Measurements from ENCODE around the gene PPP6R1.
"Not testable (repeated sequence)": the region's sequence is repeated elsewhere in the genome, so short reads cannot be mapped to it uniquely, and the experiment has no call there.

The PPP6R1 gene

DNA sequence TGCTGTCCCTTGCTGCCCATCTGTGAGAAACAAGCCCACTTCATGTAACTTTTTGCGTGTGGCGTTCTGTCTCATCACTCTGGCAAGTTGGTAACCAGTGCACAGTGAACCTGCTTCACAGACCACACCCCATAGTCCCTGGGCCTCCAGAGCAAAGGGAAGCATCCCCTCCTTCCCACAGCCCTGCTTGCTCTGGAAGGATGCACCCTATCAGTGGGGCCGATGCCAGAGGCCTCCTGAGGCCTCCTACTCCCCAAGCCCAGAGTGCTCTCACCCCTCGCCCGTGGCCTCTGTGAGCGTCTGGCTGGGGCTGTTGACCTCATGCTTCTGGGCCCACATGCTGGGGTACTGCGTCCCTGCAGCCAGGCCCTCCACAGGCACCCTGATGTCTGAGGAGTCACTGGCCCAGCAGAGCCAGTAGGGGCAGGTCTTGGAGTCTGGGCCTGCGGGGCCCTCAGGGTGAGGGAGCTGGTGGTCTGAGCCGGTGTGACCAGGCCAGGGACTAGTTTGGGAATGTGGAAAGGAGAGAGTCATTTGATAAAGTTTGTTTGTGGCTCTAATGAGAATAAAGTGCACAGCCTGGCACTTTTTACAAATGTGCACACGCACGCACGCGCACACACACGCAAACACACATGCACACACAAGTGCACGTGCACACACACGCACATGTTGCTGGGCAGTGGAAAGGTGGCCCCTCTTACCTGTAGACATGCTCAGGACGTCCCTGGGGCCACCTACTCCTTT, 35.4 kb downstream of the PPP6R1 start:
- no peak for DNase-seq (ENCODE audit: low read depth, low spot score)

GRCh38 chr19:55220525-55220924, 38.3 kb downstream of the PPP6R1 start:
- no peak for DNase-seq (ENCODE audit: low read depth, low spot score)

GRCh38 chr19:55216461-55217198, 42.2 kb downstream of the PPP6R1 start:
- no peak for DNase-seq (ENCODE audit: low read depth, low spot score)

DNA sequence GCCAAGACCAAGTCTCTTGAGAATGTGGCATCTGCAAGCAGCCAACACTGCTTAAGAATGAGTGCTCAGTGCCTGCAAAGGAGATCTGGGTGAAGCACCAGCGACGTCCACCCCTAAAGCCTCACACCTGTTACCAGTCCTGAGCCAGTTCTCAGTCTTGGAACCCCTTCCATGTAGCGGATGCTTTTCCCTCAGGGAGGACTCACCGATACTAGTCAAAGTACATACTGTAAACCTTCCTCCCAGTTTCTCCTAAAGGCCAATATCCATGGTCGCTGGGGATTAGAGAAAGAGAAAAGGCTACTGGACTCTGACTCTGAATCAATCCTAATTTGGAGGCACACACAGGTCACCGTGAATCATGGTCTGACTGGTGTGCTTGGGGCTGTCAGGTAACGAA, 45.3 kb downstream of the PPP6R1 start:
- DNase-seq (ENCODE audit: low read depth, low spot score) = no peak

DNA sequence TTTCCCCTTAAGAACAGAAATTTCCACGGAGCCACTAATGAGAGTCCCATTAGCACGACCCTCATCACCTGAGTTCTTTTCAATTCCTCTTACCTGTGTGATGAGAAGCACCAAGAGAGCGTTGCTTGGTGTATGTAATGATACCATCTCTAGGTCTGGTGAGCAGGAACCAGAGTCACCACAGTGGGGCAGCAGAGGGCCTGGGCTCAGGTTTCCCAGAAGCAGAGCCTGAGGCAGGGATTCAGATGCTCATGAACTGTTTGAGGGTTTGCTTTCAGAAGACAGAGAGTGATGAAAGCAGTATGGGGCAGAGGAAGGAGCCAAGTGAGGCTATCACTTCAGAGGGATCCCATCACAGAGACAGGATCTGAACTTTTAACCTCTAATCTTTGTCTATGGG, 46.4 kb downstream of the PPP6R1 start:
- DNase-seq (ENCODE audit: low read depth, low spot score) = no peak

DNA sequence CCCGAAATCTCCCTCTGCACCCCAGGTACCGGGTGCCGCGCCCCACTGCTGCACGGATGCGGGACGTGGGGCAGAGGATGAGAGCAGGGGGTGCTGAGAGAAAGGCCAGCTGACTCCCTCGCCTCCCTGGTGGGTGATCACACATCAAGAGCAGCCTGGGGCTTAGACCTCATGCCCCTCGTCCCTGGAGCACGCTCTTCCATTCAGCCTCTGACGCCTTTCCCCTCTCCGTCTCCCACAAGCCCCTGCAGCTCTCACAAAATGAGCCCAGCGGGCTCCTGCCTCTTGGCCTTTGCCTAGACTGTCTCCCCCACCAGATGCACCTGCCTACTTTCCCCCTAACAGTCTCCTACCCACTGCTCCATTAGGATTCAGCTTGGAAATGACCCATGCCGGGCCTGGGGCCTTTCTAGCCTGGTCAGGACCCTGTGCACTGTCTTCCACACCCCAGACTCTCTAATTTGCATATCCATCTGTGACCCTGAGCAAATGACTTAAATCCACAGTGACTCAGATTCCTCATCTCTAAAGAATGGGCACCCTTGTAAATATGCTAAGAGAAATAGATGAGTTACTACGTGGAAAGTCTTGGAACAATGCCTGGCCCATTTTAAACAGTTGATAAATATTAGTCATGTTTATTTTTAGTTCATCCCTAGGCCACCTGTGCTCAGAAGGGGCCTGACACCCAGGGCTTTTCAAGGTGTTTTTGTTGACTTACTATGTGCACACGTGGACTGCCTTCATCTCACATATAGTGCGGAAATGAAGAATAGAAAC, 48.9 kb downstream of the PPP6R1 start:
- no peak for DNase-seq (ENCODE audit: low read depth, low spot score)

DNA sequence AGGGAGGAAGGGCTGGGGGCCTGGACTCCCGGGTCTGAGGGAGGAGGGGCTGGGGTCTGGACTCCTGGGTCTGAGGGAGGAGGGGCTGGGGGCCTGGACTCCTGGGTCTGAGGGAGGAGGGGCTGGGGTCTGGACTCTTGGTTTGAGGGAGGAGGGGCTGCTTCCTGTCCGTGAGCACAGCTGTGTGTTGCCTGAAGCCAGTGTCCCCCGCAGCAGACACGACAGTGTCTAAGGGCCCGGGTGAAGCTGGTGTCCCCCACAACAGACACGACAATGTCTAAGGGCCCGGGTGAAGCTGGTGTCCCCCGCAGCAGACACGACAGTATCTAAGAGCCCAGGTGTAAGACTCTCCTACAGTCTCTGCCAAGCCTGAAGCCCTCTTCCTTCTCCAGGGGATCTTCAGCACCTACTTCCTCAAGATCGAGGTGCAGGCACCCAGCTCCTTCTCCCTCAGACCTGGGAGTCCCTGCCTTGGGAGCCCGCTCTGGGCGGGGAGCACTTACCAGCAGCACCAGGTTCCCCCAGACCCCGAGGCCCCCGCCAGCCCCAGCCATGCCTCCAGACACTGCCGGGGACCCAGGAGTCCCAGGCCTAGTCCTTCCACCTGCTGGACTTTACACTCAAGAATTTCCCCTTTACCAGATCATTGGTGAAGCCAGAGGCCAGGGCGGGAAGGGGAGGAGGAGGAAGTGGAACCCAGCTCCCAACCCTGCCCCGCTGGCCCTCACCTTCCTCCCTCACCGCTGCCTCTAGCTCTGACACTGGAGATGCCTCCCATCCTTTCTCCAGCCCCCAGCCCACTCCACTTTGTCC, 49.7 kb downstream of the PPP6R1 start, which contains the start of gene PTPRH:
TSS of gene PTPRH (minus strand) at position 622 of the 813 bp plus-strand sequence. CDS start at position 554, 68 bp downstream.
- no peak for DNase-seq (ENCODE audit: low read depth, low spot score)

DNA sequence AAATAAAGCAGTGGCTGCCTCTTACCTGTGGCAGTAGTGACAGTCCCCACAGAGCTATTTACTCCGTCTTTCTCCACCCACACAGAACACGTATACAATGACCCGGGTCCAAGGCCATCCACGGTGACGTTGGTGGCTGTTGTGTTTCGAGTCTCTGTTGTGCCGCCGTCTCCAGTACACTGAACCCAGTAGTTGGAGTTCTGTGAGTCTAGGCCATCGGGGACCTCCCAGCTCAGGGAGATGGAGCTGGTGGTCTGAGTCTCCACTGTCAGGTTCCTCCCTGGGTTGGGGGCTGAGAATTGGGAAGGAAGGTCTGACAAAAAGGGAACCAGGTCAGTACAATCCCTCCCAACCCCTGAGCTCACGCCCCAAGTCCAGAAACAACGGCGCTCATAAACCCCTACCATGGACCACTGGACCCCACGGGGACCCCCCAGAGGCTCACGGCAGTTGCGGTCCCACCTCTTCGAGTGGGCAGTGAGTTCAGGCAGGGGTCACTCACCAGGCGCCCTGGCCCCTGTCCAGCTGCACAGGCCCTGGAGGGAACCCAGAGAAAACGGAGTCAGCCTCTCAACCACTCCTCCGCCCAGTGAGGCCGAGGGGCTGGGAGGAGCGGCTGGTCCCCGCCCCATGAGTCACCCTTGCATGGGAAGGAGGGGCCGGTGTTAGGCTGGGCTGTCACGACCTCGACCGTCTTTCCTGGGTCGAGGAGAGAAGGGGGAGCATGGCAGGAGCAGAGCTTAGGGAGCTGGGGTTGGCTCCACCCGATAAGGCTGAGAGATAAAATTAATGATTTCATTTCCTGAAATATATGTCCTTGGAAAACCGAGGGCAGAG, 51.9 kb downstream of the PPP6R1 start:
- no peak for DNase-seq (ENCODE audit: low read depth, low spot score)

- DNase-seq (ENCODE audit: low read depth, low spot score) = not testable (repeated sequence)
Measured at GRCh38 chr19:55202199-55202598, 56.6 kb downstream of the PPP6R1 start.

DNA sequence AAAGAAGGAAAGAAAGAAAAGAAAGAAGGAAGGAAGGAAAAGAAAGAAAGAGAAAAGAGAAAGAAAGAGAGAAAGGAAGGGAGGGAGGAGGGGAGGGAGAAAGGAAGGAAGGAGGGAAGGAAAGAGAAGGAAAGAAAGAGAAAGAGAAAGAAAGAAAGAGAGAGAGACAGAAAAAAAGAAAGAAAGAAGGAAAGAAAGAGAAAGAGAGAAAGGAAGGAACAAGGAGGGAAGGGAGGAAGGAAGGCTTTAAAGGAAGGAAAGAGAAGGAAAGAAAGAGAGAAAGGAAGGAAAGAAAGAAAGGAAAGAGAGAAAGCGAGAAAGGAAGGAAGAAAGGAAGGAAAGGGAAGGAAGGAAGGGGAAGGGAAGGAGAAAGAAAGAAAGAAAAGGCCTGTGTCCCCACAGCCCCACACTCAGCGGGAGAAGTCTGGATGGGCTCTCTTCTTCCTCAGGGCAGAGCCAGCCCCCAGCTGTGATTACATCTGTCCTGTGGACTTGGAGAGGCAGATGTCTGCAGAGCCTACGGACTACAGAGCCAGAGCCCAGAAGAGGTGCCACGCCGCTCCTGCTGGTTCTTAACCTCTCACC, 59.1 kb downstream of the PPP6R1 start:
- no peak for DNase-seq (ENCODE audit: low read depth, low spot score)

- DNase-seq (ENCODE audit: low read depth, low spot score) = no peak
Measured at GRCh38 chr19:55198651-55199050, 60.2 kb downstream of the PPP6R1 start.

- DNase-seq (ENCODE audit: low read depth, low spot score) = no peak
Measured at GRCh38 chr19:55197528-55197927, 61.3 kb downstream of the PPP6R1 start.

GRCh38 chr19:55196803-55197202, 62.0 kb downstream of the PPP6R1 start:
- no peak for DNase-seq (ENCODE audit: low read depth, low spot score)

- no peak for DNase-seq (ENCODE audit: low read depth, low spot score)
Measured at GRCh38 chr19:55193481-55193880, 65.3 kb downstream of the PPP6R1 start.

DNA sequence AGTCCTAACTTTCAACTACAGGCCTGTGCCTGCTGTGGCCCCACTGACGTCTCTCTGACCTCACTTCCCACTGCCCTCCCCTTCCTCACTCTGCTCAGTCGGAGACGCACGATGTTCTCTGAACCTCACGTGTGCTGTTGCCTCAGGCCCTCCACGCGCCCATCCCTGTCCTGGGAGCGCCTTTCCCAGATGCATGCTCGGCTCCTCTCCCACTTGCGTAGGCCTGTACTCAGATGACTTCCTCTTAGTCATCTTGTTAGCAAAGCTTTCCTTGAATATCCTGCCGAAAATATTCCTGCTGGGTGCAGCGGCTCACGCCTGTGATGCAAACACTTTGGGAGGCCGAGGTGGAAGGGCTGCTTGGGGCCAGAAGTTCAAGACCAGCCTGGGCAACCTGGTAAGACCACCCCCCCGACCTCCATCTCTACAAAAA, 69.4 kb downstream of the PPP6R1 start:
- DNase-seq (ENCODE audit: low read depth, low spot score) = no peak

GRCh38 chr19:55188625-55189024, 70.2 kb downstream of the PPP6R1 start:
- DNase-seq (ENCODE audit: low read depth, low spot score) = no peak

DNA sequence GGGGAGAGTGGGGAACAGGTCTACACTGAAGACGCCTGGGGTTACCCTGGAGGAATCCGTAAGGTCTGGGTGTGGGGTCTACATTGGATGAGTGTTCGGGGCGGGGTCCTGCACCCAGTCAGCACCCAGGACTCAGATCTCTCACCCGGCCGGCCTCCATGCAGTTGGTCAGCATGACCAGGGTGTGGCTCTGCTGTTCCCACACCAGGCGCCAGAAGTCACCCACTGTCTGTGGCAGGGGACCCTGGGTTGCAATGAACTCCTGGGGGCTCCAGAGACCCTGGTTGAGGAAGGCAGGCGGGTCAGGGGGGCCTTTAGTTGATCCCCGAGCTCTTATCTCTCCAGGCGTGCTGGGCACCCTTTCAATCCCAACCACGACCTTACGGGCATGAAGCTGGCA, 72.7 kb downstream of the PPP6R1 start:
- DNase-seq (ENCODE audit: low read depth, low spot score) = no peak

GRCh38 chr19:55181740-55182139, 77.1 kb downstream of the PPP6R1 start:
- no peak for DNase-seq (ENCODE audit: low read depth, low spot score)
